ENCODE measurements around the gene MIOX.

MIOX gene

GRCh38 chr22:50489363-50490243, 2.9 kb downstream of the MIOX start:
- TF ChIP-seq ZFX (IDR thresholded peaks at IDR 0.05; ENCODE audit: borderline replicate concordance) (no peak), CTCF (IDR thresholded peaks at IDR 0.05) (no peak)
- no peak overlapping the region for H3K27ac ChIP-seq

- H3K27ac ChIP-seq: no peak overlapping the region
- TF ChIP-seq CTCF (IDR thresholded peaks at IDR 0.05) (no peak), ZFX (IDR thresholded peaks at IDR 0.05; ENCODE audit: borderline replicate concordance) (no peak)
Observed at GRCh38 chr22:50490531-50491308, 4.1 kb downstream of the MIOX start.

GRCh38 chr22:50497093-50497492, 10.4 kb downstream of the MIOX start:
- peak overlapping the region; percentile 89 for H3K27ac ChIP-seq
- TF ChIP-seq CTCF (IDR thresholded peaks at IDR 0.05): no peak
- TF ChIP-seq ZFX (IDR thresholded peaks at IDR 0.05; ENCODE audit: borderline replicate concordance): no peak

GRCh38 chr22:50498322-50498890, 11.7 kb downstream of the MIOX start:
- peak overlapping the region; percentile 89 for H3K27ac ChIP-seq
- TF ChIP-seq CTCF (IDR thresholded peaks at IDR 0.05) (peak; percentile 90), ZFX (IDR thresholded peaks at IDR 0.05; ENCODE audit: borderline replicate concordance) (no peak)

GRCh38 chr22:50500452-50500851, 13.8 kb downstream of the MIOX start:
- peak overlapping the region; percentile 89; the same call in 1 of the 2 replicates for H3K27ac ChIP-seq
- TF ChIP-seq ZFX (IDR thresholded peaks at IDR 0.05; ENCODE audit: borderline replicate concordance): no peak
- no peak for TF ChIP-seq CTCF (IDR thresholded peaks at IDR 0.05)

GRCh38 chr22:50502096-50502495, 15.4 kb downstream of the MIOX start:
- TF ChIP-seq ZFX (IDR thresholded peaks at IDR 0.05; ENCODE audit: borderline replicate concordance) (no peak), CTCF (IDR thresholded peaks at IDR 0.05) (no peak)
- peak overlapping the region; percentile 33 for H3K27ac ChIP-seq

All from 22Rv1 (cell line).